GM12891 (cell line): ENCODE data around the gene ADGRL3.

Experiments
- POLR2A ChIP-seq: IDR thresholded peaks from 2 replicates; pipeline ENCODE4 v1.6.1; 2011; ENCODE audit warnings: low read depth, low read length, control low read depth
- POLR2AphosphoS5 ChIP-seq: IDR thresholded peaks from 2 replicates; pipeline ENCODE4 v1.6.1; 2011; ENCODE audit warnings: low read depth, low read length, control low read depth
- TAF1 ChIP-seq: IDR thresholded peaks from 2 replicates; pipeline ENCODE4 v1.6.1; 2011; ENCODE audit warnings: low read depth, low read length, control low read depth

GRCh38 chr4:61193863-61194262, 6.3 kb upstream of the ADGRL3 start:
- no peak for TF ChIP-seq TAF1
- TF ChIP-seq POLR2AphosphoS5: no peak
- TF ChIP-seq POLR2A: no peak
